GM18867 (cell line): Measurements from ENCODE around the gene WDR12.
"Not testable (repeated sequence)": the region's sequence is repeated elsewhere in the genome, so short reads cannot be mapped to it uniquely, and the experiment has no call there.

Source experiments
- ATAC-seq: cut with Tn5 transposase; IDR thresholded peaks from one replicate; pipeline ENCODE4 v1.9.1; 2021; ENCODE audit warnings: mild to moderate bottlenecking, moderate library complexity; ENCODE audit not compliant: unreplicated experiment

The WDR12 gene

DNA sequence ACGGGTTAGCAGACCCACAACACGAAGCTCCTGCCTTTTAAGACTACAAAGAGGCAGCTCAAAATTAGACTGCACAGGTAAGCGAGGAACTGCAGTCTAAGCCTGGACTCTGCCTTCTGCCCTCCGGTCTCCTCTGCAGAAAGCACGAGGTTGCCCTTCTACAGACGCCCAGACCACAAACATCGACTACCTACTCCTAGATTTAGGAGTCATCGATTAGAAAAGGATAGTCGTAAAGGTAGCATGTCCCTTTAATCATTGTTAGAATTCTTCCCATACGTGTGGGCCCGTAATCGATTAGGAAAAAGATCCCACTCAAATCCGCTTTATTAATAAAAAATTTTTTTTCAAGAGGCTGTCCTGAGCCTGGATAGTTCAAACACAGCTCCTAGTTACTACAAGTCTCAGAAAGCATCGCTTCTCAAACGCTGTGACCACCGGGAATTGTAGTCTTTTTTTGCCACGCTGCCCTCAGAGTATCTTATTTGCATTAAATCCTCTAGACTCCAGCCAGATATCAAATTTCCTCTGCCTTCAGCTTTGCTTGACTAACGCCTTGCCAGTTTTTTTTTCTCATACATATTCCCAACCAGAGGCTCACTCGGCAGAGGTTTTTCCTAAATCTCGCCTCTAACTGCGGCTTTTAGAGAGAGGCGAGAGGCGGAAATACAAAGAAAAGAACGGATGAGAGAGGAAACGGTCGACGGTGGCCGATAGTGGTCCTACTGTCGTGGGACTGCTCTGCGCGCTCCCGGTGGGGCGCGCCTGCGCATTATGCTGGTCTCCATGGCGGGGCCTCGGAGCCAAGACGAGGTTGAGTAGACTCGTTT lies at the start of gene WDR12, which contains the start of gene CARF:
Gene WDR12, minus strand, starts transcription at position 162 of the 830 bp plus-strand sequence. CDS start 197 bp downstream, outside the sequence.
Gene CARF, plus strand, starts transcription at position 764 of the 830 bp plus-strand sequence. CDS start 29,628 bp downstream, outside the sequence.
- ATAC-seq = peak; percentile 78

DNA sequence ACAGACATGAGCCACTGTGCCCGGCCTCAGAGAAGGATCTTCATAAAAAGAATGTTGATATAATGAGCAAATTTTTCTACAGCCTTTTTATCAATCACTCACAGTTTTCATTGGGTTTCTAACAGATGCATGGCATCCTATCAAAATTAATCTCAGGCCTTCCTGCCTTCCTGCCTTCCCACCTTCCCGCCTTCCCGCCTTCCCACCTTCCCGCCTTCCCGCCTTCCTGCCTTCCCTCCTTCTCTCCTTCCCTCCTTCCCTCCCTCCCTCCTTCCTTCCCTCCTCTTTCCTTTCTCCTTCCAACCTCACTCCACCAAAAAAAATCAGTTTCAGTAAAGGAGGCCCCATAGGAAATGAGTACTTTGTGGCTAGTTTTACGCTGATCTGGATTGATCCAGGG lies 49.1 kb upstream of the WDR12 start:
- ATAC-seq = no peak

DNA sequence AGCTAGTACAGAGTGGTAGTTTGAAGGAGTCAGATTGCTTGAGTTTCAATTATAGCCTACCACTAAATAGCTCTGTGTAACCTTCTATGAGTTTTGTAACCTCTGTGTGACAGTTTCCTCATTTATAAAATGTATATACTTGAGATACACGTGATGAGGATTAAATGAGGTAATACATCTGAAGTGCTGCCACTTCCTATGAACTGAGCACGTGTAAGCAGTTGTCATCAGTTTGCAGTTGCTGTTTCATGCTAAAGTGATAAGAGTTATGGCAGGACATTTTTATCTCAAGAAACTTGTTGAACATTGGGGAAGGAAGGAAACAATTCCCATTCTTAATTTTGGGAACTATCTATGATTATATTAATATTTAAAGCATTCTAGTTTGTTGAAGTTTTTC lies 39.1 kb upstream of the WDR12 start:
- ATAC-seq = no peak

DNA sequence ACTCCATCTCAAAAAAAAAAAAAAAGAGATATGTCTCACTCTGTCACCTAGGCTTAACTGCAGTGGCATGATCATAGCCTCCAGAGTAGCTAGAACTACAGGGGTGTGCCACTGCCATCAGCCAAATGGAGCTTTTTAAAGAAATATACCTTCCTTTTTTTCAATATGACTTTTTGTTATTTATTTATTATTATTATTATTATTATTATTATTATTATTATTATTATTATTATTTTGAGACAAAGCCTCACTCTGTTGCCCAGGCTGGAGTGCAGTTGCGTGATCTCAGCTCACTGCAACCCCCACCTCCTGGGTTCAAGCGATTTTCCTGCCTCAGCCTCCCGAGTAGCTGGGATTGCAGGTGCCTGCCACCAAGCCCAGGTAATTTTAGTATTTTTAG lies 37.9 kb upstream of the WDR12 start:
- ATAC-seq = not testable (repeated sequence)

DNA sequence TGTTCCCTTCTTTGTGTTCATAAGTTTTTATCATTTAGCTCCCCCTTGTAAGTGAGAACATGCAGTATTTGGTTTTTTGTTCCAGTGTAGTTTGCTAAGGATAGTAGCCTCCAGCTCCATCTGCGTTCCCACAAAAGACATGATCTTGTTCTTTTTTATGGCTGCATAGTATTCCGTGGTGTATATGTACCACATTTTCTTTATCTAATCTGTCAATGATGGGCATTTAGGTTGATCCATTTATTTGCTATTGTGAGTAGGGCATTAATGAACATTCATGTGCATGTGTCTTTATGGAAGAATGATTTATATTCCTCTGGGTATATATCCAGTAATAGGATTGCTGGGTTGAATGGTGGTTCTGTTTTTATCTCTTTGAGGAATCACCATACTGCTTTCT lies 34.0 kb upstream of the WDR12 start:
- ATAC-seq = no peak

DNA sequence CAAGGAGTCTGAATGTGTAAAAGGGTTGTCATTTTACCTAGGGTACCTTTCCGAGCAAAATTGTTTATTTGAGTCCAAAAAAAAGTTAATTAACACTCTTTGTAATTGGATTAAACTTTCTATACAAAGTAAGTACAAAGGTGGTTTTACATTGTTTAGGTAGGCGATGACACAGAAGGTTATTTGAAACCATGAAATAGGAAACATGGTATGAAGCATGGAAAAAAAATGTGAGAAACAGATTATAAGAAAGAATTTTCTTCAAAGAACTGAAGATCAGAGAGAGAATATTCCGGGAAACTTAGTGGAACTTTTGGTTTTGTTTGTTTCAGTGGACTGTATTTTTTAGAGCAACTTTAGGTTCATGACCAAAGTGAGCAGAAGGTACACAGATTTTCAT lies 33.3 kb upstream of the WDR12 start:
- ATAC-seq = no peak

DNA sequence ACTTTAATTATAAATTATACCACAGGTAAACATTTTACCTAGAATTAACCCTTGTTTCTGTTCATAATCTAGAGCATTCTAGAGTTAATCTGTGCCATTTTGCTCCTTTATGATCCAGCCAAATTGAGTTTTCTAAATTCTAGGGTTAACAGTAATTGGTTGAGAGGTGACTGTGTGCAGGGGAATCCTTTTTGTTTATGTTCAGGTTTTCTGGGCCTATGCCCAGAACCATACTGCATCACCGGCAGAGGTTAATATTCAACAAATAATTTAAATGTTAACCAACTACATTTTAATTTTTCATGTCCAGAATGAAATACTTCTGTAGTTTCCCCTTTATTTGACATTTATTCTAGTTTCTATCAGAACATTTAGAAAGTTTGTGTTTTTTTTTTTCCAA lies 32.9 kb upstream of the WDR12 start:
- no peak for ATAC-seq

DNA sequence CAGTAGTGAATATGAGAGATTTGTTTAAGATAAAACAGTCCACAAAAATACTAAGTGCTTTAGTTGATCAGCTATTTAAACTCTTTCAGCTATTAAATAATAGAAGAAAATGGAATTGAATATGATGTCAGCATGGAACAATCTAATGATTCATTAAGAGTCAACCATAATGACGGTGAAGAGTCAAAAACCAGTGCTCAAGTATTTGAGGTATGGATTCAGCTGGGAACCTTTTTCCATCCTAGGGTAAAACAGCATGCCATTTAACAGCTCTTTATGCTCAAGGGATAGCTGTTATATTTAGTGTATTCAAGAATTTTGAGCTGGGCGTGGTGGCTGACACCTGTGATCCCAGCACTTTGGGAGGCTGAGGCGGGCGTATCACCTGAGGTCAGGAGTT lies 30.3 kb upstream of the WDR12 start:
- ATAC-seq = no peak

DNA sequence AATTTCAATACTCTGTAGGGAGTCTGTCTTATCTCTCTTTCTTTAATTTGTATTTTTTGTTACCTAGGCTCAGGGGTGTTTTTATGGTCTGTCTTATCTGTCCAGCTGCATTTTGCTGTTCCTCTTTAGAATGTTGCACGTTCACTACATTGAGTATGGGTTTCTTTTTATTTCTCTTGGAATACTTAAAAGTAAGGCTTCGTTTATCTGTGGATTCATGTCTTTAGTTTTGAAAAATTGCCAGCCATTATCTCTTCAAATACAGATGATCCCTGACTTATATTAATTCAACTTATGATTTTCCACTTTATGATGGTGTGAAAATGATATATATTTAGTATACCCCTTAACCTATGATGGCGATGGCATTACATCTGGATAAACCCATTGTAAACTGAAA lies 27.5 kb upstream of the WDR12 start:
- no peak for ATAC-seq

DNA sequence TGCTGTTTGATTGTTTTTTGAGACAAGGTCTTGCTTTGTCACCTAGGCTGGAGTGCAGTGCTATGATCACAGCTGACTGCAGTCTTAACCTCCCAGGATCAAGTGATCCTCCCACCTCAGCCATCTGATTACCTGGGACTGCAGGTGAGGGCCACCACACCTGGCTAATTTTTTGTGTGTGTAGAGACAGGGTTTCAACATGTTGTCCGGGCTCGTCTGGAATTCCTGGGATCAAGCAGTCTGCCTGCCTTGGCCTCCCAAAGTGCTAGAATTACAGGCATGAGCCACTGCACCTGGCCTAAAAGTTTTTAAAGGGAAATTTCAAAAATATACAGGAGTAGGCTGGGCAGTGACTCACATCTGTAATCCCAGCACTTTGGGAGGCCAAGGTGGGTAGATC lies 23.0 kb upstream of the WDR12 start:
- ATAC-seq = no peak

DNA sequence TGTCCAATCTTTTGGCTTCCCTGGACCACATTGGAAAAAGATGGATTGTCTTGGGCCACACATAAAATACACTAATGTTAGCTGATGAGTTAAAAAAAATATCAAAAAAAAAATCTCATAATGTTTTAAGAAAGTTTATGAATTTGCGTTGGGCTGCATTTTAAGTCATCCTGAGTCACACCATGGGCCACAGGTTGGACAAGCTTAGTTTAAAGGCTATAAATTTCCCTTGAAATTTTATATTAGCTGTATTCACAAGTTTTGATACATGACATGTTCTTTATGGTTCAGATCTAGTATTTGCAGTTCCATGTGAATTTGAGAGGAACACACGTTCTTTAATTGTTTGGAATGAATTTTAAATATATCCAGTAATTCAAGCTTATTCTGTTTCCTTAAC lies 22.5 kb upstream of the WDR12 start:
- no peak for ATAC-seq

DNA sequence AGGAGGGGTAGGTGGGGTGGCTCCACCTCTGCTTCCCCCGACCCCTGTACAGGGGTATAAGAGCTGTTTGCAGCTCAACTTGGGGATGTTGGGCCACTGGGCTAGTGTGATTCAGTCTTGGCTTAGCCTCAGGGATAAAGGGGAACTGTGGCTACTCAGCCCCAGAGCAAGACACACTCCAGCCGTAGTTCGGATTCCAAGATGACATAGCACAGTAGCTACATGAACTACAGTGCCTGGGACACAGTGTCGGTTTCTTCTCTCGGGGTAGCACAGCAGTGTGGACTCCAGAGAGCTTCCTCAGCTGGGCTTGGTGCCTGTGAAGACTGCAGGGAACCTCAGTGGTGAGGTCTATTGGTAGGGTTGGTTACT lies 21.7 kb upstream of the WDR12 start:
- no peak for ATAC-seq

DNA sequence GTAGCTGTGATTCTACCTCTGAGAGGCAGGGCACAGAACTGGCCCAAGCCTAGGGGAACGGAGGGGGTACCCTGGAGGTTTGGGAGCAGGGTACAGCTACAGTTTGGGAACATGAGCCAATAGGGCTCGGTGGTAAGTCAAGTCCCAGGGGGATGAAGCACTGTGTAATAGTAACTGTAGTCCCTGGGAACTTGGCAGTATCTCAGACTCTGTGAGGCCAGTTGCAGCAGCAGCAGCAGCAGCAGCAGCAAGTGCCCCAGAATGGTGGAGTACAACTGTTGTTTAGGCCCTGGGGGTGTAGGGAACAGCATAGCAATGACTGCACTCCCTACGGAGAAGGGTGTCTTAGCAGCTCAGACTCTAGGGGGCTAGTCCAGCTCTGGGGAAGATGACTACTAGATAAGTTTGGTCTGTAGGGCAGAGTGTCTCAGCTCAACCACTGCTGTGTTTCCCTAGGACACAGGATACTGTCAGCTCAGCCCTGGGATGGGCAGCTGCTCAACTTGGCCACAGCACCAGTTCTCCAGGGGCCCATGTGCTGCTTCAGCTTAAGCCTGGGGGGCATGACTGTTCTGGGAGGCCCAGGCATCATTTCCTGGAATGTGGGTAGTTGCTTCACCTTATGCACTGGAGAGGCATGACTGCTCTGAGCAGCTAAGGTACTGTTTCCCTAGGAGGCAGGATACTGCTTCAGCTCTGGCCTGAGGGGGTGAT lies 21.1 kb upstream of the WDR12 start:
- no peak for ATAC-seq

DNA sequence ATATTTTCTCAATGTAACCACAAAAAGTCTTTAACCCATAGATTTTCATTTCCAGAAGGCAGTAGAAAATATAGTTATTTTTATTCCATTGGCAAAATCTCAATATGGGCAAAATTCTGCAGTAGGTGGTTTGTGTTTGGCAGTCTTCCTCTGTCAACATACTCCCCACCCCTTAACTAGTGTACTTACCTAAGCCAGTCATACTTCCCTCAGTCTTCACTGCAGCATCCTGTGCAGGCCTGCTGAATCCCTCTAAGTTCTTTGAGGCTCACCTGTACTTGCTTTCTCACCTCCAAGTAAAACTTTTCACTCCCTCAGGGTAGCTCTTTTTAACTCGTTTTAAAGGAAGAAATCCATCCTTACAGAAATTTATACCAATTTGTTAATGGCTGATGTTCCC lies 7.4 kb upstream of the WDR12 start:
- ATAC-seq = no peak

DNA sequence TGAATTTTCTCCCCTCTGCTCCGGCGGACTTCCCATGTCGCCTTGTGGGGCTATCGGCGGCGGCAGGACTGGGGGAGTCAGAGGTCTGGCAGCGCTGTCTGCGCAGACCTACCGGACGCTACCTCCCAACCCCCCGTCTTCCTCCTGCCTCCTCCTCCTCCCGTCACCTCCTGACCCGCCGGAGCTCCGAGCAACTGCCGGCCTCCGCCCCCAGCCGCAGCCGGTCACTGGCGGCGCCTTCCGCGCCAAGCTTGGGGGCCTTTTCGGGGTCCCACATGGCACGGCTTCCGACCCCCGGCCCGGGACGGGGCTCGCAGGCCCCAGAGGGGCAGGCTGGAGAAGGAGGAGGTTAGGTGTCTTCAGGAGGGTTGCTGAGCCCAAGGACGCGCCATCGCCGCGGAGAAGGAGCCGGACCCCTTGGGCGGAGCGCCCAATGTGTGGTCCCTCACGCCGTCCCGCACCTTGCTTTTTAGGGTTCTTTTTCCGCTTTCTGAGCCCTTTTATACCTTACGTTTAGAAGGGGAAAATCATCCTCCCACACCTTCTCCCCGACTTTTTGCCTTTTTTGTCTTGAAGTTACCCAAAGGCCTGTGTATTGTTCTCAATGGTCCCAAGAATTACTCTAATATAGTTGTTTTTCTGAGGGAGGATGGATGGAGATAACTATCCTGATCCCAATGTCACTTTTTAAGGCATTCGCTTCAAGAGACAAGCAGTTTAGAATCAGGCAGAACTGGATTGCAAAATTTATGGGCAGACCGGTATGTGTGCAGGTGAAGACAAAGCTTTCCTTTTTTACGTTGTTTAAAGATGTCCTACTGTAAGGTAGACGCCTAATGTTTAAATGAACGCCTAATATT lies 1.1 kb upstream of the WDR12 start:
- peak; percentile 65 for ATAC-seq

DNA sequence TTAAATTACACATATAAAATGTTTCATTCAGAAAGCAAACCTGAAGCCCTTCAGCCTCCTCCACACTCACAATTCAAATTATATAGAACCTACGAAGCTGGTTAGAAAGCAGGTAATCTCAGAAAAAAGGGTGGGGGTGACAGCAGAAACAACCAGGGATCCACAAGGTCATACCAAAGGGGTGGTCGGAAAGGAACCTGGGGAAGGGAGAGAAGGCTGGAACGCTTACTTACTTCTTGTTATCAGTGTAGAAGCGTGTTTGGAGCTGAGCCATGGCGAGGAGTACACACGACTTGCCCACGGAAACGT lies 316 bp downstream of the WDR12 start:
- peak; percentile 9 for ATAC-seq

DNA sequence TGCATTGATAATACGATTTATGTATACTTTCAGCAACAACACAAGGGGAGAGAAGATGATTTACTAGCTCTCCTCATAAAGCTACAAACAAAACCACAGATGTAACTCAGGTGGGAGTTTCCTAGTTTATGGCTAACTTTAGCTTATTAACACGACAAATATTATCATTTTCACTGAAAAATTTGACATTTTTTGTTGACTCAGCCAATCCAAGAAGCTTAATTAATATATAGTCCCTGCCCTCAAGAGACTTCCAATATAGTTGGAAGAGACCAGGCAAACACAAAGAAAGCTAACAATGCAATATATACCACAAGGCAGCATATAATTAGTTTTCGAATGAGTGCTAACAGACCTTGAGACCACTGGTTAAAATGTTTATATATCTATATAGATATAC lies 775 bp downstream of the WDR12 start:
- no peak for ATAC-seq

DNA sequence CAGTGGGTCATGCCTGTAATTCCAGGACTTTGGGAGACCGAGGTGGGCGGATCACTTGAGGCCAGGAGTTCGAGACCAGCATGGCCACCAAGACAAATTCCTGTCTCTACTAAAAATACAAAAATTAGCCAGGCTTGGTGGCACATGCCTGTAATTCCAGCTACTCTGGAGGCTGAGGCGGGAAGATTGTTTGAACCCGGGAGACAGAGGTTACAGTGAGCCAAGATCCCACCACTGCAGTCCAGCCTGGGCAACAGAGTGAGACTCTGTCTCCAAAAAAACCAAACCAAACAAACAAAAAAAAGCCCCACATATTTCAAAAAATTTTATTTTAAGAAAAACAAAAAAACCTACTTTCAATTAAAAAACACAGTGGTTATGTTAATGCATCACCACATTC lies 1.2 kb downstream of the WDR12 start:
- not testable (repeated sequence) for ATAC-seq

DNA sequence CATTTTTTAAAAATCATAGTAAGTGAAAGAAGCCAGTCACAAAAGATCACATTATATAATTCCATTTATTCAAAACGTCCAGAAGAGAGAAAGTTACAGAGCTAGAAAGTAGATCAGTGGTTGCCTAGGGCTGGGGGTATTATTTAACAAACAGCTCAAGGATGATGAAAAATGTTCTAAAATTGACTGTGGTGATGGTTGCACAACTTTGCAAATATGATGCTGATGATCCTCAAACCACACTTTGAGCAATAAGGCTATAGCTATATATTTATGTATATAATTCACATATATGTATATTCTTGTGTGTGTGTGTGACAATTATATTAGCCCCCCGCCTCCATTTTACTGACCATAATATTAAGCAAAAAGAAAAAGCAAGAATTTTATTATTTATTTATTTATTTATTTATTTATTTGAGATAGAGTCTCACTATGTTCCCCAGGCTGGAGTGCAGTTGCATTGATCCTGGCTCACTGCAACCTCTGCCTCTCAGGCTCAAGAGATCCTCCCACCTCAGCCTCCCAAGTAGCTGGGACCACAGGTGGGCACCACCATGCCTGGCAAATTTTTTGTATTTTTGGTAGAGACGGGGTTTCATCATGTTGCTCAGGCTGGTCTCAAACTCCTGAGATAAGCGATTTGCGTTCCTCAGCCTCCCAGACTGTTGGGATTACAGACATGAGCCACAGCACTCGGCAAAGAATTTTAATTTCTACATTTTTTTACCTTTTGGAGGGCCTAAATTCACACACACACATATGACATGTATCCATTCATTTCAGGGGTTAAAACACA lies 1.9 kb downstream of the WDR12 start:
- no peak for ATAC-seq

DNA sequence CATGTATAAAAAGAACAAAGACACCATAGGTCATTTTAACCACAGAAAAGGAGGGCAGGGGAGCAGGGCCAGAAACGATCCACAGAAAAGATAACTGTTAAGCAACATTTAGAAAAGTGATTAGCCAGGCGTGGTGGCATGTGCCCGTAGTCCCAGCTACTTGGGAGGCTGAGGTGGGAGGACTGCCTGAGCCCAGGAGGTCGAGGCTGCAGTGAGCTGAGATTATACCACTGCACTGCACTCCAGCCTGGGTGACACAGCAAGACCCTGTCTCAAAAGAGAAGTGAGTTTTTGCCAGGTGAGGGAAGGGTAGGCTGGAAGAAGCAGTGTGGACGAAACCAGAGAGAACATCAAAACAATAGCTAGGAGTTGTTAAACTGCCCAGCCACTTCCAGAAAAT lies 3.3 kb downstream of the WDR12 start:
- no peak for ATAC-seq

DNA sequence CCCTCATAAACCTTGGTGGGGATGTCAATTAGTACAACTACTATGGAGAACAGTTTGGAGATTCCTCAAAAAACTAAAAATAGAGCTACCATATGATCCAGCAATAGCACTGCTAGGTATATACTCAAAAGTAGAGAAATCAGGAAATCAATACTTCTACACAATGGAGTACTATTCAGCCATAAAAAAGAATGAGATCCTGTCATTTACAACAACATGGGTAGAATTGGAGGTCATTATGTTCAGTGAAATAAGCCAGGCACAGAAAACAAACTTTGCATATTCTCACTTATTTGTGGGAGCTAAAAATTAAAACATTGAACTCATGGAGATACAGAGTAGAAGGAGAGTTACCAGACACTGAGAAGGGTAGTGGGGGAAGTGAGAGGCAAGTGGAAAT lies 6.0 kb downstream of the WDR12 start:
- not testable (repeated sequence) for ATAC-seq
